Activated CD4-positive, alpha-beta T cell treated with anti-CD3 and anti-CD28 coated beads for 4 hours (primary cell): ENCODE measurements around the gene ARFGEF2.
A peak's percentile ranks its signal among the peaks of the same experiment; 100 is the strongest.
"Not testable (repeated sequence)": the region's sequence is repeated elsewhere in the genome, so short reads cannot be mapped to it uniquely, and the experiment has no call there.

Source experiments
- DNase-seq, 2 donors: peaks; one replicate each; pipeline ENCODE4 v3.0.0-alpha.2; 2020

ARFGEF2 gene

DNA sequence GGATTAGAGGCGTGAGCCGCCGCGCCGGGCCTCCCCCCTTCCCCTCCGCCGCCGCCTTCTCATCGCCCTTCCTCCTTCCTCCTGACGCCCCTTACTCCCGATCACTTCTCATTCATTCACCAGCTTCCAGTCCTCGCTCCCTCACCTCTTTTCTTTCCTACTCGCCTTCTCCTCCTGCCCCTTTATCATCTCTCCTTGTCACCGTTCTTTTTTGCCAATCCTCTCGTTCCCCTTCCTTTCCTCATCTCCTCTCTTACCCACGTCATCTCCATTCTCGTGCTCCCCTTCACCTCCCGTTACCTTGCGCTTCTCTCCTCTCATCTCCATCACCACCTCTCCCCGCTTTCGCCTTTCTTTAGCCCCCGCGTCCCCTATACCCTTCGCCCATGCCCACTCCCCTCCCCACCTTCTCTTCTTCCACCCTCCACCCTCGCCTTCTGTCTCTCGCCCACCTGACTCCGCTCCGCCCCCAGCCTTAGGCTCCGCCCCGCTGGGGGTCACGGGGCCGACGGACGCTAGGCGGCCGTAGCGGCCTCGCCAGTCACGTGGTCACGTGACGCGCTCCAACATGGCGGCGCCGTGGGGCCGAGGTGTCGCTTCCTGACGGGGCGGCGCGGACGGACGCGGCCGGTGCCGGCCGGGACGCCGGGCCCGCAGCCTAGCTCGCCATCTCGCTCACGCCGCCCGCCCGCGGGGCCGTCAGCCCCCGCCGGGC lies at the start of gene ARFGEF2:
TSS of gene ARFGEF2 (plus strand) at position 544 of the 715 bp plus-strand sequence. CDS start 179 bp downstream, outside the sequence.
- peak; percentile 87 to 92 for DNase-seq

DNA sequence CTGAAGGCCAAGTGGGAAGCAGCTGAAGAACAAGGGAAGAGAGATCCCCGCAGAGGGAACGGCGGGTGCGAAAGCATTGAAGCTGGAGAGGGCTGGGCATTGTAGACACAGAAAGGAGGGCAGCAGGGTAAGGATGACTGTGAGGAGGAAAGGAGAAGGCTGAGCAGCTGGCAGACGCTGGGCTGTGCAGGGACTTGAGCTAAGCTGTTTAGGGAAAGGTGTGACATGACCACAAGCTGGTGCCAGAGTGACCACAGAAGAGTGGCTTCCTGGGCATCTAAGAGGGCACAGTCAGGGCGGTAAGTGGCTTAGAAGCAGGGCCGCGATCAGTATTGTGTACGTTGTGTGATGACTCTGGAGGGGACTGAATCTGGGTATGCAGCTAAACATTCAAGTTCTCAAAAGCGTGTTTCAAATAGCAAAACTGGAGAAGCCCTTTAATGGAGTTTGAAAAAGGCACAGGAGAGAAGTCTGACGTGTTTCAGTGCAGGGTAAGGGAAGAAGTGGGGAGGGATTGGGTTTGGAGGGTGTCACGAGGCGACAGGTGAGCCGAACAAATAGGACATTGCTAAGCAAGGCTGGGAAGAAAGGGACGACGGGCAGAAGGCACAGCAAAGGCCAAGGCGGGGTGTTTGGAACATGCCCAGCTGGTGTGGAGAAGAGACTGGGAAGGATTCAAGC lies 46.1 kb upstream of the ARFGEF2 start:
- DNase-seq, result no peak

DNA sequence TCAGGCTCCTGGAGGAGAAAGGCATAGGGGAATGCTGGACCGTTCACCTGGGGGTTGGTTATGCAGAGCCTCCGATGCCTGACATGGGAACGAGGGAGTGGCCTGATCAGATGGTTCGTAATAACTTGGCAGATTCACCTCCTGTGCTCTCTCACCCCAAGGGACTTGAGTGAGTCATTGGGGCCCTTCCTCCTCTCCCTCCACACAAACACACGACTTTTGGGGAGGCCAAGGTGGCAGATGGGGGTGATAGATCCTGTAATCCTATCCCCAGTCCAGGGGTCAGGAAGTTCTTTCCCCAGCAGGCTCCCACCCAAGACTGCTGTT lies 45.6 kb upstream of the ARFGEF2 start:
- no peak for DNase-seq

DNA sequence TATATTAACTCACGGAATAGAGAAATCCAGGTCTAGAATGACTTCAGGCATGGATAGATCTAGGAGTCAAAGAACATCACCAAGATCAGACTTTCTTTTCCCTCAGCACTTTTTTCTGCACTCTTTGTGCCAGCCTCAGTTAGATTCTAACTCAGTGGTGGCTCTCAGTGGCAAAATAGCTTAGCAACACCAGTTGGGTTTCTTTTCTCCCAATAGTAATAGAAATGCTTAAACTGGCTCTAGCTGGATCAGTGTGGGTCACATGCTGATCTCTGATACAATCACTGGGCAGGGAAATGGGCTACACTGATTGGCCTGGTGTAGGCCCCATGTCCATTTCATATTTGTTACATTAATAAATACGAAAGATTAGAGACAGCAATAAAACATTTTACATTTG lies 44.2 kb upstream of the ARFGEF2 start:
- DNase-seq, result no peak

DNA sequence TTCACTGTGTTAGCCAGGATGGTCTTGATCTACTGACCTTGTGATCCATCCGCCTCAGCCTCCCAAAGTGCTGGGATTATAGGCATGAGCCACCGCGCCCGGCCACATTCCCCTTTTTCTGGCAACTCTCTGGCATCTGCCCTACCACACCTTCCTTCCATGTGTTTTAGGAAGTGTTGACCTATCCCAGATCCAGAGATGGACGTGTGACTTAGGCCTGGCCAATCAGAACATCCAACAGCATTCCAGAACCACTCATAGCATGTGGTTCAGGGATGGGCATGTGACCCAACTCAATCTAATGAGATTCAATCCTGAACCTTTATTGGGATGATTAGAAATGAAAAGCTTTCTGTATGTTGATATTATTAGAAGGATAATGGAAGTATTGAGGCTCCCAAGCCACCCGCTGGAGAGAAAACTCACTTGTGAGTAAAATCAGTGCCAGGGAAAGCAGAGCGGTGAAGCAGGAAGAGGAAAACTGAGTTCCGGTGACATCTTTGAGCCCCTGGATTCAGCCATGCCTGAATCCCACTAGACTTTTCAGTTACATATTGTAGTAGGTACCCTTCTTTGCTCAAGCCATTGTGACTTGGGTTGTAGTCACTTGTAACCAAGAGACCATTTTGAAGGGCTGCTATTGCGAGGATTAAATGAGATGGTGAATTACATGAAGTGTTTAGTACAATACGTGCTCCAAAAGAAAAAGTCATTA lies 42.8 kb upstream of the ARFGEF2 start:
- DNase-seq, result no peak

DNA sequence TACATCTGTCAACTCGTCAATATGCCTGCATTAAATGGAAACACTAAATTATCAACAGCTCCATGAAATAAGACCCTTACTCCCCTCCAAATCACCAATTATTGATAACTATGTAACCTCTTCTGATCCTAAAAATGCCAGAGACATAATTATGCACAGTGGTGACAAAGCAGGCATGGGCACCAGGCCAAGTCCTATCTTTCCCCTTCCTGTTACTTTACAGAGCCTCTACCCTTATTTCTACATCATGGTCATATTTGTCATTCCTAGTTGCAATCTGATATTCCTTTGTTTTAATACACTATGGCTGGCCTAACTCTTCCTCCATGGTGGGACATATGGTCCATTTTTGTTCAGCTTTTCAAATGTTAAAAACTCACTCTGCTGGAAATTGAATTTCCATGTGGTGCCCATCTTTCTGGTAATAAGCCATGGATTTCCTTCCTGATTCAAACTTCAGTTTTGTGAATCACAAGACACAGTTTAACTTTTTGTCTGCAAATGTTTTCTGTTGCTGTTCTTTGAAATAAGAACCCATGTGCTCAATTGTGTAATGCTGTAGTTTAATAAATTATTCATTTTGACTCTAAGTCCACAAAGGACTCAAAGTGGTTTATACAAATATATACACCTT lies 41.8 kb upstream of the ARFGEF2 start:
- DNase-seq, result no peak

DNA sequence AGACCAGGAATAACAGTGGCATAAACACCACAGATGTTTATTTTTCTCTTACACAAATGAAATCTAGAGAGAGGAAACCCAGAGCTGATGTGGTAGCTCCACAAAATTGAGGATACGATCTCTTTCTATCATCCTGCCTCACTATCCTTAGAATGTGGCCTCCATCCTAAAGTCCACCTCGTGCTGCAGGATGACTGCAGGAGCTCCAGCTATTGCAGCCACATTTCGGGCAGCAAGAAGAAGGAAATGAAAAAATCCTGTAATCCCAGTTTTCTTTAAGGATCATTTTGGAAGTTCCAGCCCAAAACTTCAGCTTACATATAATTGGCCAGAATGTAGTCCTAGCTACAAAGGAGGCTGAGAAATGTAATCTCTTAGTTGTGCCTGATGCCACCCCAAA lies 41.2 kb upstream of the ARFGEF2 start:
- no peak for DNase-seq

DNA sequence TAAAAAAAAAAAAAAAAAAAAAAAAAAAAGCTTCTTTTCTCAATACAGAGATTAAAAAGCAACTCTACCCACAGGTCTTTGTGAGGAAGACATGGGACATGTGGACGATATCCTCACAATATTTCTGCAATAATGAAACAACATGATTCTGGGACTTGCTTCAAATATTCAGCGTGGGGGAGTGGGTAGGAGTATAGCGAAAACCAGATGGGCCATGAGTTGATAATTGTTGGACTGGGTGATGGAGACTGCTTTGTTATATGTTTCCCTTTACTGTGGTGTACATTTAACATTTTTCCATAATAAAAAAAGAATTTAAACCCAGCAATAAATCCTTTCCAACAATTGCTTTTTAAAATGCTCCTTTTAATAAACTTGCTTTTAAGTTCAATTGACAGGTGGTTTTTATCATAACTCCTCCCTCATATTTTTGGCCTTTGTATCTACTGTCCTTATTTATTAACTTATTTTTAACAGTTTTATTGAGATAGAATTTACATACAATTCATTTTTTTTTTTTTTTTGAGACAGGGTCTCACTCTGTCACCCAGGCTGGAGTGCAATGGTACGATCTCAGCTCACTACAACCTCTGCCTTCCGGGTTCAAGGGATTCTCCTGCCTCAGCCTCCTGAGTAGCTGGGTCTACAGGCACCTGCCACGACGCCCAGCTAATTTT lies 40.4 kb upstream of the ARFGEF2 start:
- DNase-seq, result no peak

DNA sequence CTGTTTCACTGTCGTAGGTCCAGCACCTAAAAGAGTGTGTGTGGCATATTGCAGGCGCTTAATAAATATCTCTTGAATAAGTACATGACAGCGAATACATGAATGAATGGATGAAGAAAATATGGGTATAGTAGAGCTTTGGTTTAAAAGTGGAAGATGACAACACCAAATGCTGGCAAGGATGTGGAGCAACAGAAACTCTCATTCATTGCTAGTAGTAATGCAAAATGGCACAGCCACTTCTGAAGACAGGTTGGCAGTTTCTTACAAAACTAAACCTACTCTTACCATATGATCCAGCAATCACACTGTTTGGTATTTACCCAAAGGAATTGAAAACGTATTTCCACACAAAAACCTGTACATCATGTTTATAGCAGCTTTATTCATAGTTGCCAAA lies 36.3 kb upstream of the ARFGEF2 start:
- DNase-seq, result no peak

DNA sequence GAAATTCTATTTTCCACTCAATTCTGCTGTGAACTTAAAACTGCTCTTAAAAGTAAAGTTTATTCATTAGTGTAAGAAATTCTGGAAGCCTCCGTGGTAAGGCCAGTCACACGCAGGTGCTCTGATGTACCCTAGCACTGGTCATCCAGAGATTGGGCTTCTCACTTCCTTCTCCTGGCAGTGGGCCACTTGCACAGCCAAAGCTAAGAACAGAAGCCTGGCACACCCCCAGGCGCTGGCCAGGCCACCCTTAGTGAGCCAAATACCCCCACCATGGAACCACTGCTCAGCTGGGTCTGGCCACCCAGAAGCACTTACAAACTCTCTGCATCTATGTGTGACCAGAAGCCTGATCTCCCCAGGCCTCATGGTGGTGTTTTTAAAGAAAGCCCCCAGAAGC lies 35.3 kb upstream of the ARFGEF2 start:
- DNase-seq, result no peak

DNA sequence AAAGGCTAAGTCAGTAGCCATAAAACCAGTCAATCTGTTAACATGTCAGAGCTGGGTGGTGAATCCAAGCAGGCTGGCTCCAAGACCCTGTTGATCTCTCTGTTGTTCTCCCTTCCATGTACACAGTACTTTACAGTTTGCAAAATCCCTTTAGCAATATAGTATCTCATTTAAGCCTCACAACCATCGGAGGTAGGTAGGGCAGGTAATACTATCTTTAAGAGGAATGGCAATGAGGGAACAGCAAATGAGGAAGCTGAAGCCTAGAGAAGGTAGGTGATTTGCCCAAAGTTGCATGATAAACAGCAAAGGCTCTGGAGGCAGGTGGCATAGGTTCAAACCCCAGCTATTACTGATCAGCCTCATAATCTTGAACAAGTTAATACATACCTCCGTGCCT lies 34.7 kb upstream of the ARFGEF2 start:
- DNase-seq, result no peak

DNA sequence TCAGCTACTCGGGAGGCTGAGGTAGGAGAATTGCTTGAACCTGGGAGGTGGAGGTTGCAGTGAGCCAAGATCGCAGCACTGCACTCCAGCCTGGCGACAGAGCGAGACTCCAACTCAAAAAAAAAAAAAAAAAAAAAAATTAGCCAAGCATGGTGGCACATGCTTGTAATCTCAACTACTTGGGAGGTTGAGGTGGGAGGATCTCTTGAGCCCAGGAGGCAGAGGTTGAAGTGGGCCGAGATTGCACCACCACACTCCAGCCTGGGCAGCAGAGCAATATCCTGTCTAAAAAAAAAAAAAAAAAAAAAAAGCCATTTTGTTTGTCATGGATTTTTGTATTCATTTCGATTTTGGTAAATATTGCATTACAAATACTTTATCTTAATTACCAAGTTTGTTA lies 33.0 kb upstream of the ARFGEF2 start:
- not testable (repeated sequence) for DNase-seq

DNA sequence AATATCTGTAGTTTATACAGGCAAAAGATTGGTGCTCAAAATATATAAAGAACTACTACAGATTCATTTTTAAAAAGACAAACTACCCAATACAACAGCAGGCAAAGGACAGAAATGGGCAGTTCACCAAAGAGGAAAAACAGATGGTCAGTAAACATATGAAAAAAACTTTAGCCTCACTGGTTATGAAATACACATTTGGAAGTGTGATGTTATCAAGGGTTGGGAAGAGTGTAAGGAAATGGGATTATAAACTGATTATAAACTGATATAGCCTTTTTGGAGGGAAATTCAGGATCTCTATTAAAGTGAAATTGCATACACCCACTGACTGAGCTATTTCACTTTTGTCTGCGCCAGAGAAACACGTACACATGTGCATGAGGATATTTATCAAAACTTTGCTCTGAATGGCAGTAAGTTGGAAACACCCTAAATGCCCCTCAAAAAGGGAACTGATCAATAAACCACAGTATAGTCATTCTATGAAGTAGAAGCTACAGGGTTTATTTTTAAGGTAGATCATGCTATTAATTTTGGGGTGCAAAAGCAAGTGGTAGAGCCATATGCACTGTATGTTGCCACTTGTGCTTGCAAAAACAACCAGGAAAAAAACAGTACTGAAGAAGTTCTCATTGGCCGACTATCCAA lies 32.2 kb upstream of the ARFGEF2 start:
- DNase-seq, result no peak

DNA sequence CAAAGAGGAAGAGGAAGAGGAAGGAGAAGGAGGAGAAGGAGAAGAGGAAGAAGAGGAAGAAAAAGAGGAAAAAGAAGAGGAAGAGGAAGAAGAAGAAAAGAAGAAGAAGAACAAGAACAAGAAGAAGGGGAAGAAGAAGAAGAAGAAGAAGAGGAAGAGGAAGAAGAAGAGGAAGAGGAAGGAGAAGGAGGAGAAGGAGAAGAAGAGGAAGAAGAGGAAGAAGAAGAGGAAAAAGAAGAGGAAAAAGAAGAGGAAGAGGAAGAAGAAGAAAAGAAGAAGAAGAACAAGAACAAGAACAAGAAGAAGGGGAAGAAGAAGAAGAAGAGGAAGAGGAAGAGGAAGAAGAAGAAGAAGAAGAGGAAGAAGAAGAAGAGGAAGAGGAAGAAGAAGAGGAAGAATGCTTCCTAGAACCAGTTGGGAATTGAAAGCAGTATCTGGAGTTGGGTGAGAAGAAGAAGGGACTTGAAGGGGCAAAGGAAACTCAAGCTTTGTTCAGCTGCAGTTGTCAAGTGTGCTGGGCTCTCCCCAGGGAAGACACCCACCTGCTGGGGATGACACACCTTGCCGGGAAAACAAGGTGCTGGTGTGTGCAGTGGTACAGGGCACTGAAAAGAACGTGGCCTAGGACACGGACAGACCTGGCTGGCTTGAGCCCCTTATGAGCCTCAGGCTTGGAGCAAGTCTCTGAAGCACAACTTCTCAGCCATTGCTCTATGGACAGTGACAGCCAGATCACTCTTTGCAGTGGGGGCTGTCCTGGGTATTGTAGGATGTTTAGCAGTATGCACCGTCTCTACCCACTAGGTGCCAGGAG lies 30.1 kb upstream of the ARFGEF2 start:
- no peak for DNase-seq

DNA sequence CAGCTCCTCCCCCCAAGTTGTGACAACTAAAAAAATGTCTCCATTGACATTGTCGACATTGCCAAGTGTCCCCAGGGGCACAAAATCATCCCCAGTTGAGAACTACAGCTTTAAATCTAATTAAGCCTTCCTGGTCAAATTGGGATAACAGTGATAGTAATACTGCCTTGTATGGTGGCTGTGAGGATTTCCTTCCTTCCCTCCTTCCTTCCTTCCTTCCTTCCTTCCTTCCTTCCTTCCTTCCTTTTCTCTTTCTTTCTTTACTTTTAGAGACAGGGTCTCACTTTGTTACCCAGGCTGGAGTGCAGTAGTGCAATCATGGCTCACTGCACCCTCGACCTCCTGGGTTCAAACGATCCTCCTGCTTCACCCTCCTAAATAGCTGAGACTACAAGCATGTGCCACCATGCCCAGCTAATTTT lies 29.5 kb upstream of the ARFGEF2 start:
- DNase-seq, result no peak

DNA sequence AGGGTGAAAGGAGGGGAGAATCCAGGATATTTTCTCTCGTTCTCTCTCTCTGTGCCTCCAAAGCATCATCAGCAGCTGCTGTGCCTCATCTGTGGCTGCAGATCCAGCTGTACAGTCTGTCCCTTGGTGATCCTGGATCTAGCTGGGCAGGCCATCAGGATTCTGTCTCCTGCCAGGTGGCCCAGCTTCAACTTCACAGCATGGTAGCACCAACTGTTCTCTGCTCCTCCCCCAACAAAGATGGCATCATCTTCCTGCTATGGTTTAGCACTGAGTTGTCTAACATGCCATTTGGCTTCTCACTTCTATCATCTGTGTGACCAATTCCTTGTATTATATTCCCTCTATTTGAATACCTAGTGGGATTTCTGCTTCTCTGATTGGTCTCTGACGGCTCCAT lies 28.6 kb upstream of the ARFGEF2 start:
- no peak for DNase-seq

DNA sequence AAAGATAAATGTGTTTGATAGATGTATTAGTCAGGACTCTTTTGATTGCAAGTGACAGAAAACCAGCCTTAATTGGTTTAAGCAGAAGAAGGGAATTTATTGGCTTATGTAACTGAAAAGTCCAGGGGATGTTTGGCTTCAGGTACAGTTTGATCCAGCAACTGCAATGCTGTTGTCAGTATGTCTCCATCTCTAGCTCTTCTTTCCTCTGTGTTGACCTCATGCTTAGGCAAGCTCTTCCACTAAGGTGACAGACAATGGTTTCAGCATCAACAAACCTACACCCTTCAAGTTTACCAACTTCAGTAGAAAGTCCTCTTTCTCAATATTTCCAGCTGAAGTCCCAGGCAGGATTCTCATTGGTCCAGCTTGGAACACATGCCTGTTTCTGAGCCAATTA lies 28.1 kb upstream of the ARFGEF2 start:
- DNase-seq, result no peak

DNA sequence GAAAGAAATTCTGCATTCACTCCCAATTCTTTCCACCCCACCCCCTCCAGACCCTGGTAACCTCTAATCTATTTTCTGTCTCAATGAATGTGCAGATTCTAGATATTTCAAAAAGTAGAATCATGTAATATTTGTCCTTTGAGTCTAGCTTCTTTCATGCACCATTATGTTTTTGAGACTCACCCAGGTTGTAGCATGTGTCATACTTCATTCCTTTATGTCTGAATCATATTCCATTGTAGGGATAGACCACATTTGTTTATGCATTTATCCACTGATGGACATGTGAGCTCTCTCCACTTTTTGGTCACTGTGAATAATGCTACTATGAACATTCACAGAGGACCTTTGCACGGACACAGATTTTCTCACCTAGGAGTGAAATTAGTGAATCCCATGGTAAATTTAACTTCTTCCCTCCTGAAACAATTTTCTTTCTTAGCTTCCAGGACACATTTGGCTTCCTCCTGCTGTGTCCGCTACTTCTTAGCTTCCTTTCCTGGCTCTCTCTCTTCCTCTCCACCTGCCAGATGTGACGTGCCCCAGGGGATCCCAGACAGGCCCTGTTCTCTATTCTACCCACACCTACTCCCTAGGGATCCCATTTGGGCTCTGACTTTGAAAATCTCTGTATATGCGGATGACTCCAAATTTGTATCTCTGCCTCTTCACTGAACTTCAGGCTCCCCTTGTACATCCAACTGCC lies 24.1 kb upstream of the ARFGEF2 start:
- no peak for DNase-seq

DNA sequence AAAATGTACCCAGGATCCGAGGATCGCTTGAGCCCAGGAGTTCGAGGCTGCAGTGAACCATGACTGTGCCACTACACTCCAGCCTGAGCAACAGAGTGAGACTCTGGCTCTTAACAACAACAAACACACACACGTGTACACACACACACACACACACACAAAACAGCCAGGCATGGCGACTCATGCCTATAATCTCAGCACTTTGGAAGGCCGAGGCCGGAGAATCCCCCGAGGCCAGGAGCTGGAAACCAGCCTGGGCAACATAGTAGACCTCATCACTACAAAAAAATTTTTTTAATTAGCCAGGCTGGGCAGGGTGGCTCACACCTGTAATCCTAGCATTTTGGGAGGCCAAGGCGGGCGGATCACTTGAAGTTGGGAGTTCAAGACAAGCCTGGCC lies 23.3 kb upstream of the ARFGEF2 start:
- DNase-seq, result no peak

DNA sequence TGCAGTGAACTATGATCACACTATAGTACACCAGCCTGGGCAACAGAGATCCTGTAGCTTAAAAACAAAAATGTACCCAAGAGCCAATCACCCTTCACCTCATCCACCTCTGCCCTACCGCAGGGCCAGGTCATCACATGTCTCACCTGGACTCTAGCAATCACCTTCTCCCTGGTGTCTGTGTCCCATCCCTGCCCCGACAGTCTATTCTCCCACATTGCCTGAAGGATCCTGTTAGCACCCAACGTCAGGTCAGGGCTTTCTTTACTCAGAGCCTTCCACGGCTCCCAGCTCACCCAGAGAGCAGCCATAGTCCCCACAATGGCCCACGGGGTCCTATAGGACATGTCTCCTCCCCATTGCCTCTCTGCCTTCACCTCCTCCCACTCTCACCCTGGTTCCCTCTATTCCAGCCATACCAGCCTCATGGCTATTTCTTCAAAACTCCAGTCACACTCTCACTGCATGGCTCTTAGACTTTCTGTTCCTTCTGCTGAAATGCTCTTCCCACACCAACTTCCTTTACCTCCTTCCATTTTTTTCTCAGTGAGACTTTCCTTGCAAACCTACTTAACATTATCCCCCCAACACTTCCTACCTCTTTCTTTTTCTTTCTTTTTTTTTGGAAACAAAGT lies 22.5 kb upstream of the ARFGEF2 start:
- DNase-seq, result no peak

DNA sequence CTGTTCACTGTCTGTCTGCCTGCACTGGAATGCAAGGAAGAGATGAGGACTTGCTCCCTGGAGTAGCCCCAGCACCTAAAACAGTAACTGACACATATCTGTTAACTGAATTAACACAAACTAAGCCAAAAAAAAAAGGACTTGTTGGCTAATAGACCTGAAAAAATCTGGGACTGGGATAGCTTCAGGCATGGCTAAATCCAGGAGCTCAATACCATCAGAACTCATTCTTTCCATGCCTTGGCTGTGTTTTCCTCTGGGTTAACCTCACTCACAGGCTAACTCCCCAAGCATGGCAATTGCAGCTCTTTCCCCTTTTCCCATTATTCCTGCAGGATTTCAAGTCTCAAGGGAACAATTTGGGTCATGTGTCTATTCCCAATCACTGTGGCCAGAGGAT lies 21.6 kb upstream of the ARFGEF2 start:
- DNase-seq, result no peak
